Amniotic epithelial cell (primary cell): ENCODE results near the gene KCNT2.
"Not testable (repeated sequence)": the region's sequence is repeated elsewhere in the genome, so short reads cannot be mapped to it uniquely, and the experiment has no call there.

Experiments used
- DNase-seq: peaks from one replicate; pipeline ENCODE4 v3.0.0-alpha.2; 2010; ENCODE audit warnings: low read depth

KCNT2 gene

GRCh38 chr1:196608390-196609369 is at the start of gene KCNT2:
KCNT2 (minus strand) TSS chr1:196608440; CDS start chr1:196608309, 131 bp downstream.
- DNase-seq: peak; percentile 64

GRCh38 chr1:196655494-196655893 is 47.3 kb upstream of the KCNT2 start:
- DNase-seq: no peak

GRCh38 chr1:196655071-196655470 is 46.8 kb upstream of the KCNT2 start:
- no peak for DNase-seq

- no peak for DNase-seq
Measured at GRCh38 chr1:196654271-196654670, 46.0 kb upstream of the KCNT2 start.

GRCh38 chr1:196651637-196652215 is 43.5 kb upstream of the KCNT2 start, which contains the start of gene CFH:
CFH (plus strand) TSS chr1:196652043; CDS start chr1:196652118, 75 bp downstream.
- DNase-seq: peak; percentile 95

GRCh38 chr1:196651079-196651478 is 42.8 kb upstream of the KCNT2 start:
- no peak for DNase-seq

- DNase-seq: no peak
Measured at GRCh38 chr1:196650403-196650802, 42.2 kb upstream of the KCNT2 start.

GRCh38 chr1:196649990-196650389 is 41.8 kb upstream of the KCNT2 start:
- DNase-seq: no peak

- no peak for DNase-seq
Measured at GRCh38 chr1:196640976-196641375, 32.7 kb upstream of the KCNT2 start.

GRCh38 chr1:196639291-196639690 is 31.1 kb upstream of the KCNT2 start:
- DNase-seq: not testable (repeated sequence)

- DNase-seq: no peak
Measured at GRCh38 chr1:196638466-196638865, 30.2 kb upstream of the KCNT2 start.

GRCh38 chr1:196637606-196638005 is 29.4 kb upstream of the KCNT2 start:
- no peak for DNase-seq

GRCh38 chr1:196628838-196629237 is 20.6 kb upstream of the KCNT2 start:
- no peak for DNase-seq

- DNase-seq: no peak
Measured at GRCh38 chr1:196623079-196623478, 14.8 kb upstream of the KCNT2 start.

- DNase-seq: no peak
Measured at GRCh38 chr1:196619721-196620120, 11.5 kb upstream of the KCNT2 start.

- no peak for DNase-seq
Measured at GRCh38 chr1:196611873-196612272, 3.6 kb upstream of the KCNT2 start.

- DNase-seq: peak; percentile 38
Measured at GRCh38 chr1:196609370-196609737, 1.1 kb upstream of the KCNT2 start.

- peak; percentile 2 for DNase-seq
Measured at GRCh38 chr1:196607981-196608380, 259 bp downstream of the KCNT2 start.

- no peak for DNase-seq
Measured at GRCh38 chr1:196603651-196604050, 4.6 kb downstream of the KCNT2 start.

GRCh38 chr1:196598942-196599748 is 9.1 kb downstream of the KCNT2 start:
- DNase-seq: no peak

GRCh38 chr1:196594700-196595099 is 13.5 kb downstream of the KCNT2 start:
- DNase-seq: no peak

GRCh38 chr1:196593955-196594354 is 14.3 kb downstream of the KCNT2 start:
- DNase-seq: no peak
